Central memory CD8-positive, alpha-beta T cell (primary cell): Measurements from ENCODE around the gene TNFSF8.

Source experiments
- ATAC-seq: fragments of 150-1000 bp; cut with Tn5 transposase; replicated peaks from 2 replicates; pipeline ENCODE4 v1.10.0; 2022; ENCODE audit warnings: mild to moderate bottlenecking, moderate FRiP score, moderate number of reproducible peaks; ENCODE audit not compliant: poor library complexity, severe bottlenecking; ENCODE audit errors: extremely low read depth
- DNase-seq, 2 donors: peaks; one replicate each; pipeline ENCODE4 v3.0.0; 2021; ENCODE audit warnings: low spot score in 2 of 2
- H3K27ac Mint-ChIP-seq: one replicate; pipeline ENCODE4 v1.8.0; 2022; ENCODE audit warnings: low read depth, mild to moderate bottlenecking, moderate library complexity, mixed read lengths
- H3K27me3 Mint-ChIP-seq: one replicate; pipeline ENCODE4 v1.8.0; 2022; ENCODE audit warnings: mixed read lengths
- H3K36me3 Mint-ChIP-seq: one replicate; pipeline ENCODE4 v1.8.0; 2022; ENCODE audit warnings: mild to moderate bottlenecking, moderate library complexity, mixed read lengths; ENCODE audit not compliant: insufficient read depth
- H3K4me1 Mint-ChIP-seq: one replicate; pipeline ENCODE4 v1.8.0; 2022; ENCODE audit warnings: mixed read lengths
- H3K4me3 Mint-ChIP-seq: one replicate; pipeline ENCODE4 v1.8.0; 2022; ENCODE audit warnings: mild to moderate bottlenecking, moderate library complexity, mixed read lengths
- H3K9me3 Mint-ChIP-seq: one replicate; pipeline ENCODE4 v1.8.0; 2022; ENCODE audit warnings: mixed read lengths

The TNFSF8 gene

DNA sequence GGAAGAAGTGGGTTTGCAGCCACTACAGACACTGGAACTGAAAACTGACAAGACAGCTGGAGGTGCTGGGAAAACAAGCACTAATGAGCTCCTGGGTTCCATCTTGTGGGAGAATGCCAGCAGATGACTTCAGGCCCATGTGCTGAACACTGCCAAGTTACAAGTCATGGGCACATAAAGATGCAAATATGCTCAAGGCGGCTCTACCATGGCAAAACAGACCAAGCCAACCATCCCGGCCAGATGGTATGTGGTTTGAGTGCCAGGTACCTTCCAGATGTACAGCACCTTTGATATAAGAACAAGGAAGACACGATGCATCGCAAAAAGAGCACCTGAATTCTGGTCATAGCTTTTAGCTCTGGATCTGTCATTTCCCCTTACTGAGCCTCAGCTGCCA, 19.9 kb downstream of the TNFSF8 start:
- Mint-ChIP-seq H3K27me3 (no peaks in the 10 kb centered on the region), H3K36me3 (peaks cover 13% of the 10 kb centered on the region), H3K4me3 (no peak overlapping the region), H3K4me1 (peaks cover 67% of the 10 kb centered on the region), H3K27ac (peak overlapping the region; percentile 10), H3K9me3 (no peaks in the 10 kb centered on the region)
- ATAC-seq (no peak), DNase-seq (no peak)

DNA sequence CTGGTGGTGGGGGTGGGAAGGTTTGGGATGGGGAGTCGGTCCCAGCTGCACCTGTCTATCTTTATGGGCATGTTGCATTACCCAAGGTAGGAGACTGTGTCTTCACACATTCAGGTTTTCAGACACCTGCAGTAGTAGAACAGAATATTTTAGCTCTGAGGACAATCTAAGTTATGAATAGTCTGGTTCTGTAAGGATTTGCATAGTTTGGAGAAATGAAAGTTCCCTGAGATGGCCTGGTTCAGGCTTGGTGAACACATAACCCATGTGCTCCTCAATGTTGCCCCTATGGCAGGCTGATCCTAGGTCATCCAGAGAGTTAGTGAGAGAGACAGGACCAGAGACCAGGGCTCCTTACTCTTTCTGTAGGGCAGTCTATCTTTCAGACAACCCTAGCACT, 20.7 kb downstream of the TNFSF8 start:
- H3K9me3 Mint-ChIP-seq: no peaks in the 10 kb centered on the region
- no peak for DNase-seq
- peak overlapping the region; percentile 75 for H3K27ac Mint-ChIP-seq
- peaks cover 59% of the 10 kb centered on the region for H3K4me1 Mint-ChIP-seq
- H3K4me3 Mint-ChIP-seq: no peak overlapping the region
- ATAC-seq: no peak
- no peaks in the 10 kb centered on the region for H3K27me3 Mint-ChIP-seq
- H3K36me3 Mint-ChIP-seq: peaks cover 17% of the 10 kb centered on the region

DNA sequence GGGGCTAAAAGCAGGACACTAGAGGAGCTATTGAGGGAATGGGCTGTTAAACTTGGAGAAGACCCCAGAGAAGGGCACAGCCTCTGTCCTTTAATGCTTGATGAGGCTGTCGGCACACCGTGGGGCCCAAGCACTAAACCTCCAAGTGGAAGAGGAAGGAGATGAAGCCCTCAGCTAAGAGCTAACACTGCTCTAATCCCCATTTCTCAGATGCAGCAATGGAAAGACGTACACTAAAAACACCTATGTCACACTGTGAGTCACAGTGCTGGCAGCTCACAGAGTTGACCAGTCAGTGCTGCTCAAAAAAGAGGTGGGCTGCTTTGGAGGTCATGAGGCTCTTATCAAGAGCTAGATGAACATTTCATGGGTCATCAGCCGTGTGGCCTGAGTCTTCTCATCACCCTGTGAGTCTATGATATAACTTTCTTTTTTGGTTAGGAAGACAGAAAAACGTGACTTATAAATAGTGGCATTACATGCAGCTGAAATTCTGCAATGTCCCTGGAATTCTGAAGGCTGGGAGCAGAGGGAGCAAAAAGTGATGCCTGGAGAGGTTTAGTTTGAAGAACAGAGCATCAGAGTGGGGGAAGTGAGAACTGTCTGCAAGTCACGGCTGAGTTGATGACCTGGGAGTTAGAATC, 21.5 kb downstream of the TNFSF8 start:
- DNase-seq (no peak), ATAC-seq (peak; percentile 35)
- Mint-ChIP-seq H3K4me3 (peak overlapping the region; percentile 63), H3K36me3 (peaks cover 21% of the 10 kb centered on the region), H3K27me3 (no peaks in the 10 kb centered on the region), H3K9me3 (no peaks in the 10 kb centered on the region), H3K27ac (peak overlapping the region; percentile 80), H3K4me1 (peaks cover 56% of the 10 kb centered on the region)

DNA sequence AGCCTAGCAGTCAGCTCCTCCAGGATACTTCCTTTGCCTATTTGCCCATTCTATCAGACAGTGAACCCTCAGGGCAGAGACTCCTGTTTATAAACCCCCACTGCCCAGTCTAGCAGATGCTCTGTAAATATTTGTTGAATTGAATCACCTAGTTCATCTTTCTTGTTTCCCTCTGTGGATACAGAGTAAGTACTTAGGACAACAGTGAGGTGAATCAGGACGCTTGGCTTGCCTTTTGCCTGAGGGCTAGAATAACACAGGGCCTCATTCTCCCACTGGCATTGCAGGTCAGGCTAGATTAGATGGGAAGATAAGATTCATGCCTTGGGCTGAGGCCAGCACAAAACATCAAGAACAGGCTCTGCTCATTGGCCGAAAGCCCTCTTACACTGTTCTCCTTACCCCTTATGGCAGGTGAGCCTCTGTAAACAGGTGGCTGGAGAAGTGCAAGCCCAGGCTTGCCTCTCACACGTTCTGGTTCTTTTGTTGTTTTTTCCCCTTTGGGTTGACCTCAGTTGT, 22.2 kb downstream of the TNFSF8 start:
- DNase-seq (no peak), ATAC-seq (peak; percentile 18)
- Mint-ChIP-seq H3K36me3 (peaks cover 25% of the 10 kb centered on the region), H3K27me3 (no peaks in the 10 kb centered on the region), H3K4me1 (peaks cover 59% of the 10 kb centered on the region), H3K4me3 (peak overlapping the region; percentile 63), H3K9me3 (no peaks in the 10 kb centered on the region), H3K27ac (peak overlapping the region; percentile 80)

DNA sequence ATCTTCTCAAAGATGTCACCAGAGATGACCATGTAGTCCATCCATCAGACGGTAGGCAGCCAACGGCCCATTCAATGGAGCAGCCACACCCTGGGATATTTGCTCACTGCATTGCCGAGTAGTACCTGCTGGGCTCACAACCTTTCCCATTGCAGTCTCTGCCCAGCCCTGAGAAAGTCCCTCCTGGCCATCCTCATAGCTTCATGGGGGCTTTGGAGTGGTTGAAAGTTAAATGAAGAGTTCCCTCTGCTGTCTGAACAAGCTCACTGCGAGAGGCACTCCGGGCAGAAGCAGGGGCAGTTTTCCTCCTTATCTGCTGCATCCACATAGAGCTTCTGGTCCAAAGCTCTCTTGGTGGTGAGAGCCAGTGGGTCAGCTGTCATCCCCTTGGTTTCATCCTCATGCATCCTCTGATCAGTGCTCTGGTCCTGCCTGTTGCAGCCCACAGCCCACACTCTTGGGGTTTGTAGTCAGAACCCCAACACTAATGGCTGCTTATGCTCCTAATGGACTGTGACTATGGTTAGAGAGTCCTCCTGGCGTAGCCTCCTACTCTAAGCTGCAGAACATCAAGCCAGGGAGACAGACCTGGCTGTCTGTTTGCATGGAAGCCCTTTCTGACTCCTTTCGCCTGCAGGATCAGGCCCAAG, 23.3 kb downstream of the TNFSF8 start:
- DNase-seq: no peak
- Mint-ChIP-seq H3K27ac (peak overlapping the region; percentile 80), H3K4me3 (peak overlapping the region; percentile 35), H3K27me3 (no peaks in the 10 kb centered on the region), H3K9me3 (no peaks in the 10 kb centered on the region), H3K4me1 (peaks cover 68% of the 10 kb centered on the region), H3K36me3 (peaks cover 24% of the 10 kb centered on the region)
- ATAC-seq: no peak

DNA sequence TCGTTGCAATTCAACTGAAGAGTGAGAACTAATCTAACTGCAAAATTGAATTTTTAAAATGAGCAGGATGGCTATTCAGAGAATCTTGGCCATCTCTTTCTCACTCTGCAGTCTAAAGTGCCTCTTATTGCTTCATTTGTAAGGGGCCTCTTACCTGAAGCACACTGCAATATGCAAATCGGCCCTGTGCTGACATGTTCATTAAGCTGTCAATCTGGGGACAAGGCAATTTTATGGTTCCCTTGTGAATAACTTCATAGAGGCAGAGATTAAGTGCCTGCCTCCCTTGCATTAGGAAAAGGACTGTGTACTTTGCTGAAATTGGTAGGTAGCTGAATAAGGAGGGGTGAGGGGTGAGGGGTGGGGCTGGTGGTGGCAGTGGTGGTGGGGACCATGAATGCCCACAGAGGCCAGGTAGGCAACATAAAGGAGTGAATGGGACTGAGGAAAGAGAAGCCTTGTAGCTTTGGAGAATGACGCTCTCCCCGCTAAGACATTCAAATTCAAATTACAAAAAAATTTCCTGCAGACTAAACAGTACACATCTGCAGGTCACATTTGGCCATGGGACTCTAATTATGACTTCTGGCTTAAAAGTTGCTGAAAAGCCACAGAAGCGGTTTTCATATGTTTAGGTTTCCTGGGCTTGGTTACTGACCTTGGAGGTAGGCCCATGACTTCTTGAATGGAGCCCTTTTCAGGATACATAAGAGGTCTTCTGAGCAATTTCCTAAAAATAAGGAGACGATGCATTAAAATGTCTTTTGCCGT, 25.0 kb downstream of the TNFSF8 start:
- Mint-ChIP-seq H3K9me3 (no peaks in the 10 kb centered on the region), H3K36me3 (peaks cover 24% of the 10 kb centered on the region), H3K27ac (no peak overlapping the region), H3K4me1 (peaks cover 68% of the 10 kb centered on the region), H3K4me3 (no peak overlapping the region), H3K27me3 (no peaks in the 10 kb centered on the region)
- DNase-seq (no peak), ATAC-seq (no peak)

DNA sequence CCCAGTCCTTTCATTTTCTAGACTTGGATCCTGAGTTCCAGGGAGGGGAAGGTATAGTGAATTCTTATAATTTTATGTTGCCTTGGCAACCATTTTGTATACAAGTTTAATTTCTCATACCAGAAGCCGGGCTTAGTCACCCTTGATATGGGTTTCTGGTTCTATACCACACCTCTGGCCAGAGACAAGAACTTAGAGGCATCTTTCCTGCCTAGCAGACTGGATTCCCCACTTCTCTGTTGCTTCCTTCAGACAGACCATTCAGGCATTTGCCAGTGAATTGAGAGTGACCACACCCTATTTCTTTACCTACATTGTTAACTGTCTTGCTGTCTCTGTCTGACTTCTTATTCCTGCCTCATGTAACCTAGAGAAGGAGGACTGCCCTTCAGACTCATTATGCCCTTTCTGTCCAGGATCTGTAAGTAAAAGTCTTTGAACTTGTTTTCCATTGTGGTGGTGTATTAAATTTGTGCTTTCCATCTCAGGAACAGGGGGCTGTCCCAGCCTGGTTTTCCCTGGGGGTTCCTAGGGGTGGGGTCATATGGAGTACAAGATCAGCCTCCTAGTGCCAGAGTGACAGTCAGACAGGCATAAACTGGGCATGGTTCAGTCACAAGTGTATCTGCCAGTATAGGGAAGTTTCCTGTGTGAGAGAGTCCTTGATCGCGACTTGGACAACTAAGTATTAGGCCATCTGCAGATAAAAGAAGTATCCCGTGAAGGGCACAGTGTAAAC, 27.4 kb downstream of the TNFSF8 start:
- H3K36me3 Mint-ChIP-seq: peaks cover 23% of the 10 kb centered on the region
- peaks cover 44% of the 10 kb centered on the region for H3K4me1 Mint-ChIP-seq
- H3K4me3 Mint-ChIP-seq: peak overlapping the region; percentile 68
- peak overlapping the region; percentile 93 for H3K27ac Mint-ChIP-seq
- H3K27me3 Mint-ChIP-seq: no peaks in the 10 kb centered on the region
- DNase-seq: peak in 1 of 2 donors; percentile 34
- peak; percentile 53 for ATAC-seq
- no peaks in the 10 kb centered on the region for H3K9me3 Mint-ChIP-seq

DNA sequence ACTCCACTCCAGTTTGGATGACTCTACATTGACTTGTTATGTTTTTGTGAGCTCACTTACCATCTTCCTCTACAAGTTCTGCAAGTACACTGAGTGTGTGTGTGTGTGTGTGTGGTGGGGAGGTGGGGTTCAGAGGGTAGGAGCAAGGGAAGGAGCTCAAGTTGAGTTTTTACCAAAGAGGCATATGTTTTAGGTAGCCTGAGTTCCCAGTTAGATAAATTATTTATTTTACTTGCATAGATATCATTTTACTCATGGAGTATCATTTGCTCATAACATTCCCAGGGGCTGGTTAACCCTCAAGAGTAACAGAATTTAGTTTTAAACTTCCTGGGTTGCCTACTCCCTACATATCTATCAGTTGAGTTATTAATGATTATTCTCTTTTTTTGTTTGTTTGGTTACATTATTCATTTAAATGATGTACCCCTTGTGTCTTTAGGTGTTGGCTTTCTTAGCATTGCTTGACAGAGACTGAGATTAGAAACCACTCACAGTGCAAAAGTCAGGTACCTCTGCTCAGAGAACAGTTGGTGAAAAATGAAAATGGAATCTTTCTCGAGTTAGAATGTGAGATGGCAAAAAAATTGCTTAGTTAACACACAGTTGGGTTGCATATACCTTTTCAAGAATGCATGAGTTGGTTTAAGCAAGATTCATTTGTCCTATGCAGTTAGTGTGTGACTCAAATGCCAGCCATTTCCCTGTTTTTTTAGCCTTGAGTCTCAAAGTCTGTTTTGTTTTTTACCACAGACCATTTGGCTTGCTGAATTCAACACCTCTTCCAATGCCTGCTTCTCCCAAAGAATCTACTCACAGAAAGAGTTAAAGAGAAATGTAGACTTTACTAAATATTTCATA, 29.2 kb downstream of the TNFSF8 start:
- peaks cover 16% of the 10 kb centered on the region for H3K36me3 Mint-ChIP-seq
- DNase-seq (no peak), ATAC-seq (no peak)
- H3K4me3 Mint-ChIP-seq: peak overlapping the region; percentile 19
- H3K9me3 Mint-ChIP-seq: no peaks in the 10 kb centered on the region
- H3K27ac Mint-ChIP-seq: peak overlapping the region; percentile 93
- peaks cover 30% of the 10 kb centered on the region for H3K4me1 Mint-ChIP-seq
- H3K27me3 Mint-ChIP-seq: no peaks in the 10 kb centered on the region

DNA sequence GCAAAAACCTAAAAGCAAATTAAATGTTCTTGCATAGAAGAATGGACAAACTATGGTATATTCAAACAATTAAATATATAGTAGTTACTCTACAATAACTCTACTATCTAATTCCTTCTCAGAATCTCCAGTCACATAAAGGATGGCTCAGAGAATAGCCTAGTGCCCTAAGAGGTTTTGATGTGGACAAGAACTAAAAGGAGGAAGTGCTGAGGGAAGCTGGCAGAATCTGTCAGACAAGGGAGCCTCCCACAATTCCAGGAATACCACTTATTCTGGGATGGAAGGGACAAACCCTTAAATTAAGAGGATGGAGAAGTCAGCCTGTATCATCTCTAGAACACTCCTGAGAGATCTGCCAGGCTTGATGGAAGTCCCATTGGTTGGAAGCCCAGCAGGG, 30.4 kb downstream of the TNFSF8 start:
- DNase-seq: no peak
- H3K27ac Mint-ChIP-seq: no peak overlapping the region
- H3K4me3 Mint-ChIP-seq: peak overlapping the region; percentile 19
- ATAC-seq: no peak
- peaks cover 12% of the 10 kb centered on the region for H3K36me3 Mint-ChIP-seq
- H3K4me1 Mint-ChIP-seq: peaks cover 42% of the 10 kb centered on the region
- H3K27me3 Mint-ChIP-seq: no peaks in the 10 kb centered on the region
- H3K9me3 Mint-ChIP-seq: no peaks in the 10 kb centered on the region

DNA sequence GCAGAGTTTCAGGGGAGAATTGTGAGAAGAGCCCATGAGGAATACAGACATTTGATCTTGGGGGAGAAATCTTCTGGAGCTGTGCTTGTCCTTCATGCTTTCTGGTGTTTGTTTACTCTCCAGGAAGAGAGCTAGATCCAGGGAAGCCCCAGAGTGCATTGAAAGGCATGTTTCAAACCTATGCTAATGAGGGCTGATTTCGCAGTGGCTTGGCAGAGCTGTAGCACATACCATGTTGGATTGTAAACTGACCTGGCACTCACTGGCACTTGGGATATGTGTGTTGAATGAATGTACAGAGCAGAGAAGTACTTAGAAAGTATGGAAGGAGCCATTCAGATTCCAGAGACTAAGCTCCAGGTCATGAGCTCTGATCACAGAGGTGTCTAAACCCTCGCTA, 30.9 kb downstream of the TNFSF8 start:
- Mint-ChIP-seq H3K9me3 (no peaks in the 10 kb centered on the region), H3K27ac (no peak overlapping the region), H3K4me1 (peaks cover 47% of the 10 kb centered on the region), H3K4me3 (no peak overlapping the region), H3K27me3 (no peaks in the 10 kb centered on the region), H3K36me3 (peaks cover 11% of the 10 kb centered on the region)
- no peak for ATAC-seq
- DNase-seq: no peak

DNA sequence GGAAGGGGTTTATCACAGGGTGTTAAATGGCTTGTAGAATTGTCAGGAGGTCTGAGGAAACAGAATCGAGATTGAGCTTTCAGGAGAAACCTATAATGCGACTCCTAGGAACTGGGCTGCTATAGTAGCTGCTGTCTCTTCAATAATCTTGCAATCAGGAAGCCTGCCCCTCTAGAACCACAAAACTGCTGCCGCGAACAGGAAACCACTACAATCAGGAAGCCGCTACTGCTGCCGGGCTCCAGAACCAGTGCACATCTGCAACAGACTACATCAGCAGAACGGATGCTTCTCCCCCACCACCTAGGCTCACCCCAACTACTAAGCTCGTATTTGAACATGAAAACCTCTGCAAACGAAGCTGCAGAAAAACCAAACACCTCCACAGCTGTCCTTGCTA, 31.6 kb downstream of the TNFSF8 start:
- Mint-ChIP-seq H3K36me3 (peaks cover 6% of the 10 kb centered on the region), H3K4me1 (peaks cover 48% of the 10 kb centered on the region), H3K9me3 (no peaks in the 10 kb centered on the region), H3K27me3 (no peaks in the 10 kb centered on the region), H3K4me3 (no peak overlapping the region), H3K27ac (no peak overlapping the region)
- DNase-seq (peak; percentile 65 to 79), ATAC-seq (peak; percentile 93)
